GM18520 (cell line): ENCODE results near the gene RNF220.

Source experiments
- ATAC-seq: cut with Tn5 transposase; IDR thresholded peaks from one replicate; pipeline ENCODE4 v1.9.1; 2021; ENCODE audit not compliant: unreplicated experiment

The RNF220 gene

GRCh38 chr1:44406737-44407429, 1.8 kb downstream of the RNF220 start:
- ATAC-seq, result no peak

DNA sequence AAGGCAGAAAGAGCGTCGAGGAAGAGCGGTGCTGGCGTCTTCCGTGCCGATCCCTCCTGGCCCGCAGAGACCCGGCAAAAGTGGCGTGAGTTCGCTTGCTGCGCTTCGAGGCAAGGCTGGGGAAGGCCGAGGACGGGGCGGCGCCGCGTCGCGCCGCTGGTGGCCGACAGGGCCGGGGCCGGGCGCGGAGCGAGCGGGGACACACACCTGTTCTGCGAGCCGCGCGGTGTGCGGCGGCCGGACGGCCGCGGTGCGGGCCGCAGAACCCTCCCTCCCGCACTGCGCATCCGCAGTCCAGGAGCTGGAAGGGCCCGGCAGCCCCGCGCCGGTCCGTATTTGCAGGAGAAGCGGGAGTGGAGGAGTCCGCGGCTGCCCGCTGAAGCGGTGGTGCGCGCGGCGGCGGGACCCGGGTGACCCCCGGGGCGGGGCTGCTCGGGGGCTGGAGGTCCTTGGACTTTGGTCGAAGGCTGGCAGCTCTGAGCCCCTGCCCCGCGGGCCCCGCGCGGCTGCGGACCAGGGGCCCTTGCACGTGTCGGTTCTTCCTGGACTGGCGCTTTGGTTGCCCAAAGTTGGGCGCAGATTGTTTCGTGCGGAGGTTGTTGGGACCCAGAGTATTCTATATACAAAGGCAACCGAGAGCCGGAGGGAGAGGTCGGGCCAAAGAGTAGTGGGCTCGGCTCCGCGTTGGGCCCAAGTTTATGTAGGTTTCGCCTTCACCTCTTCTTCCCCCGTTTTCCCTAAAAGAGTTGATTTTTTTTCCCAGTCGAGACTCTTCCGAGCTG, 2.6 kb downstream of the RNF220 start:
- ATAC-seq, result no peak

DNA sequence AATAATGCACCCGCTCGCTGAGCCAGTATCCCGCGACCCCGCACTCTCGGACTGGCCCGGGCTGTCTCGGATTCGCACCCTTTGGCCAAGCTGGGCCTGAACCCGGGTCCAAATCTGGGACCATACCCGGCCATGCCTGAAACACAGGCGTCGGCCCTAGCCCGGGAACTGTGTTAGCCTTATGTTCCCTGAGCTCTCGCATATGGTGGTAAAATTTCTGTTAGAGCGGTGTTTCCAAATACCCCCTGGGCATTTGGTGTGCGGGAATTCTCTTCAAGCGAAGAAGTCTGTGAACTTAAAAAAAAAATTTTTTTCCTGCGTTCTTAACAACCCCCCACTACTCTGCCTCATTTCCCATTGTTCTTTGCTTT, 3.1 kb downstream of the RNF220 start:
- ATAC-seq, result no peak

DNA sequence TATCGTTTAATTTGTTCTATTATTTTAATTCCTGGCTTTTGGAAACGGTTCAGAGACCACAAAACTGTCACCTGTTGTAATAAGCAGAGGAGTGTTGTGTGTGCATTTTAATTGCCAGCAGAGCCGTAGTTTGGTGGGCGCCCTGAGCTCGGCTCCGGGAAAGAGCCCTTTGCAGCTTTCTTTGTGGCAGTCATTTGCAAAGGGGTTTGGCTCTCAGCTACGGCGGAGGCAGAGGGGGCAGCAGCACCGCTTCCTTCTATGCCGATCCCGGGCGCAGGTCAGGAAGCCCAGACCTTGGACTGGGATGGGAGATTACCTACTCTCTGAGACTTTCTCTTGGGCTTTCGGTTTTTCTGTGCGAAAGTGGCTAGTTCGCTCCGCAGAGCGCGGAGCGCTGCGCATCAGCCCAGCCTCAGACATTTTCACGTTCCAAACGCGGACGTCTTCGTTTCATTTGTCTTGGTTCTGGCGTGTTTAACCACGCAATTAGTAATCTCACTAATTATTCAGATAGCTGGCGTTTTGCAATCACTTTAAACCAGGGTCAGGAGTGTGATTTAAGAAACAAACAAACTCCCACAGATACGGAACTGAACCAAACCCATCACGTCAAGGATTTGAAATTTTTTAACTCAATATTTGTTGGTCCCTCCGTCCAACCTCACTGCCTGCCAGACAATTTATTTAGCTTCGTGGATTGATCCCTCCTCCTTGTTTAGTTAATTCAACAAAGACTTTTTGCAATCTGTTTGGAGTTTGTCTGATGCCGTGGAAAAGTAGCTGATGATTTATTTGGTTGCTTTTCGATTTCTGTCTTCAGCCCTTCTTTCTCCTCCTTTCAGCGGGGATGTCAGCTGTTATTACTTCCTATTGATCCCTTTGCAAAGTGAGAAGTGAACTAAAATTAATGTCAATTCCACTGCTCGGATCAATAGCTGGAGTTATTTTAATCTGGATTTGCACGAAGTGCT, 3.9 kb downstream of the RNF220 start:
- ATAC-seq, result no peak

DNA sequence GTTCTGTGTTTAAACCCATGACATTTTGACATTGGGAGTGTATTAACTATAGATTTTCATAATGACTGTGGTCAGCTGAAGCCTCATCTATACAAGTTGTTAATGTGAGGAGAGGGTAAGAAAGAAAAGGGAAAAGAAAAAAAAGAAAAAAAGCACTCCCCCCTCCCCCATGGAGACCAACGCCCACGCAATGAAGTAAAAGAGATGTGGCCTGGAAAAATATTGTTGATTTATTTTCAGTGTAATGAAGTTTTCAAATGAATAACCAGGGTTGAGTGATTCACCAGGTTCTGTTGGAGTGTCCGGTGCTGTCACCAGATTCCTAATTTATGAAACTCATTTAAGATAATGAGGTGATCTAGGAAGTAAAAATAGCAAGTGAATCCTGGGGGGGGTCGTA, 4.7 kb downstream of the RNF220 start:
- ATAC-seq, result no peak

DNA sequence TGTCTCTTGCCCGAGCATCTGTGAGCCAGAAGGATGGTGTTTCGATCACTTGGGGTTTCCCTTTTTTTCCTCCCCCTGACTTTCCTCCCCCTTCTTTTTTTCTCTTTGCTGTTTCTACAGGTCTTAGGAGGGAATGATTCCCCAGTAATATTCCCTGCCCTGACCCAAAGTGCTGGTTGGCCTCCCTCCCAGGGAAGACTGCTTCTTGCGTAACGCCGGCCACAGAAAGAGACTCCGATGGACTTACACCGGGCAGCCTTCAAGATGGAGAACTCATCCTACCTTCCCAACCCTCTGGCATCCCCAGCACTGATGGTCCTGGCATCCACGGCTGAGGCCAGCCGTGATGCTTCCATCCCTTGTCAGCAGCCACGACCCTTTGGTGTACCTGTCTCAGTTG, 6.8 kb downstream of the RNF220 start:
- ATAC-seq, result no peak

- no peak for ATAC-seq
Measured at GRCh38 chr1:44412601-44413000, 7.5 kb downstream of the RNF220 start.

DNA sequence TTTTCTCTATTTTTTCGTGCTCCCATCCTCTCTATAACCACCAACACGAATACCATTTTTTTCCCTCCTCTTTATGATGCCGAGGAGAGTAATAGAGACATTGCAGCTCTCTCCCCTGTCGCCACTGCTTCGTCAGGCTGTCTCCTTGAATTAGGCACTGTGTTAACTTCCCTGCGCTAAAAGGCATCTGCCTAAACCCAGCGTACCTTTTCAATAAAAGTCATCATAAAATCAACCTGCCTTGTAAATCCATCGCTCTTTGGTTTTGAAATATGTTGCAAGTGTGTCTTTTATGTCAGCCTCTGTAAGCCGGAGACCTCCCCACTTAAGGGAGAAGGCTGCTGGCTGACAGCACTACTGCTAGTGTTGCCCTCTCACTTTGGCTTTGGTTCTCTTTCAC, 8.7 kb downstream of the RNF220 start:
- no peak for ATAC-seq

- no peak for ATAC-seq
Measured at GRCh38 chr1:44415013-44415412, 10.0 kb downstream of the RNF220 start.

DNA sequence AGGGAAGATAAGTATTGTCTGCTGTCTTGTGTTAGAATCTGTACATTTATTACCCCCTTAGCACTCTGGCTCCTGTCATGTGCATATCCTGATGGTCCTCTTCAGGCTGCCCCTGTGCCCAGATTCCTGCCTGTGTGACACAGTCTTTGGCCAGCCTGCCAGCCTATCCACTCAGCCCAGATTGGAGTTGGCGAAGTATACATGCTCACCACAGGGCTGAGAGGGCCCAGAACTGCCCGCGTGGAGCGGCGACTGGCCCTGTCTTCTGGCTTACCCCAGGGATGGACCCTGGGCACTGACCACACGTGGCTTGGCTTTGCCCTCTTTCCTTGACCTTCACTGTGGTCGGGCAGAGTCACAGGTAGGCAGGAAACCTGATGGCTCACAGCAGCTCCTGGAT, 11.4 kb downstream of the RNF220 start:
- no peak for ATAC-seq

DNA sequence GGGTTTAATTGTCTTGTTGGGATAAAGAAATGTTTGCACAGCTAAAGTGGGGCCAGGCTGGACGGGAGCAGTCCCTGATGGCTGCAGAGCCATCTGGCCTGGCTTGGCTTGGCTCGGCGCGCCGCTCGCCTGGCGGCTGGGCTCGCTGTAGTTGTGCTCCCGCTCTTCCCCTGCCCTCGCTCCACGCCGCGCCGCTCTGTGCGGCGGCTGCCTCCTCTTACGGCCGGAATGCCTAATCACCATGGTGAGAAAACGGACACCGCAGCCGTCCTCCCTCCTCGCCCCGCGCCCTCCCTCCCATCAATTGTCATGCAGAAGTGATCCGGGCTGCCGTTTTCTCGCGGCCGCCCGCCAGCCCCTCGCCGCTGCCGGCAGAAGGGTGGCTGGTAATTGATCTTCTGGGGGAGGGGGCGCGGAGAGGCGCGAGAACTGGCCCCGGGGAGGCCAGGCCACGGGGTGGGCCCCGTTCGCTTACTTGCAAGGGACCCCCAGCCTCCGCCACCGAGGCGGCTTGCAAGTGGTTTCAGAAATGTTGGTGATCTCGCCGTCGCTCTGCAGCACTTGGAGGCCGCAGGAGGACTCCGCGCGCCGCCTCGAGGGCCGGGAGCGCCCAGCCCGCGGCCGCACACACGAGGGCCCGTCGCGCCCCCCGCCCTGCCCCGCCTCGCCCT, 12.4 kb downstream of the RNF220 start:
- no peak for ATAC-seq

DNA sequence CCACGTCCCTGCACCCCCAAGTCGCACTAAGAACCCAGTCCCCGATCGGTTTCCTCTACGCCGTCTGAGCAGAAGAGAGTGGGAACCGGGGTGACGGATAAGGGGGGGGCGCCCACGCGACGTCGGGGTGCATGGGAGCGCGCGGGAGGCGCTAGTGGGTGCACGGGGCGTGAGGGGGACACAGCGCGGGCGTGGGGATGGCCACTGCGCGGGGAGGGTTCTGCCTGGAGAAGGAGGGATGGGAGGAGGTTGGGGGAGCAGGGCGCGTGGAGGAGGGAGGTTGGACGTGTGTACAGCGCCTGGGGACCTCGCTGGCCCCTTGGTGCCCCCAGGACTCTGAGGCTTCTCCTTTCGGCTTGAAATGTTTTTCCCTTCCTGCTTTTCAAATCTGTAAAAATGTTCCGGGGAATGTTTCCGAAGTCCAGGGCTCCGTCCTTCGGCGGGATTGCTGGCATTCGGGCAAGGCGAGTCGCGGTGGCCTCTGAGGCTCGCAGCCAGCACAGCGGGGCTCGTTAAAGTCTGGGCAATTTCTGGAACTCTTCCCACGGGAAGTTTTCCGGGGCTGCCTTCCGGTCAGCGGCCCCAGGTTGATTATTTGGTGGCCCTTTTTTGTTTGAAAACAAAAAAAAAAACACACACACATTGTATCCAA, 13.1 kb downstream of the RNF220 start:
- ATAC-seq, result no peak

- ATAC-seq, result no peak
Measured at GRCh38 chr1:44419901-44420300, 14.8 kb downstream of the RNF220 start.

DNA sequence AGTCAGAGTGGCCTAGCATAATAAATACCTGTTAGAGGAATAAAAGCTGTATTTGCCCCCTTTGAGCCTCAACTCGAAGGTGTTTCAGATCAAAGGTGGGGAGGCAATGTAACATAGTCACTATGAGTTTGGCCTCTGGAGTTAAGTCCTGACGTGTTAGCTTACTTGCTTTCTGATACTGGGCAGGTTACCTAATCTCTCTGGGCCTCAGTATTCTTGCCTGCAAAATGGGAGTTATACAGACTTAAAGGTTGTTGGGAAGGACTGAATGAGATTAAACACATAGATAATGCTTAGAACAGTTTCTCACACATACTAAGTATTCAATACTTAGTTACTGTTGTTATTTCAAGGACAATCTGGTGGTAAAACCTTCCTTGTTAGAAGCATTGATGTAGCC, 15.5 kb downstream of the RNF220 start:
- no peak for ATAC-seq

DNA sequence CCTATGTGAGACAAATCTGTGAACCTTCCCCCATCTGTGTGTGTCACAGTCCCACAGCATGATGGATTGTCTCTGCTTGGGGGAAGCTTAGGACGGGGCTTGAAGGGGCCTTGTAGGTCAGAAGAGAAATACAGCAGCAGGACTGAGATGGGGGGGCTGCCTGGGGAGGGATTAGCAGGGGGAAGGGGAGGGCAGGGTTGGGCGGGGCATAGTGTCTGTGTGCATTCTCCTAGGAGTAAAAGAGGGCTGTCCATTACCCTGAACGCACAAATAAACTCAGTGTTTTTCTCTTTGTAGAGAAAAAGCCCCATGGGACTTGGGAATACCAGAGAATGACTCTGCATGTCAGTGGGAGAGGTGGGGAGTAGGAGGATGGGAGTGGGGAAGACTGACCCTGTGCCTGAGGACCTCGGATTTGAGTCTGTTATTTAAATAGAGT, 16.4 kb downstream of the RNF220 start:
- no peak for ATAC-seq

DNA sequence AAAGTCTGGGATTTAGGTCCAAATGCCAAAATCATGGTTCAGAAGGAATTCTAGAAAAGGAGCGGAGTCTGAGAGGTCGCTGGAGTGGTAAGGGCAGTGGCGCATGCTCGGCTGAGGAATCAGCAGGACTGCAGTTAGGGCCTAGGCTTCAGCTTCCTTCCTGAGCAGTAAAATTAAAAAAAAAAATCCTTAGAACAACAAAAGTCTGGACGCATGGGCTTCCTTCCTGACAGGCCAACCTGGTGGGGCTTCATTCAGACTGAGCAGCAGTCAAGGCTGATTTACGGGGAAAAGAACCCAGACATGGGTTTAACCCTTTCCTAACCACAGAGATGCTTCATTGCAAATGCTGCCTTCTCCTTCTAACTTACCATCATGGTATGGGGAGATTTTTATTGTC, 17.1 kb downstream of the RNF220 start:
- no peak for ATAC-seq

GRCh38 chr1:44423591-44424537, 18.8 kb downstream of the RNF220 start:
- ATAC-seq, result no peak

DNA sequence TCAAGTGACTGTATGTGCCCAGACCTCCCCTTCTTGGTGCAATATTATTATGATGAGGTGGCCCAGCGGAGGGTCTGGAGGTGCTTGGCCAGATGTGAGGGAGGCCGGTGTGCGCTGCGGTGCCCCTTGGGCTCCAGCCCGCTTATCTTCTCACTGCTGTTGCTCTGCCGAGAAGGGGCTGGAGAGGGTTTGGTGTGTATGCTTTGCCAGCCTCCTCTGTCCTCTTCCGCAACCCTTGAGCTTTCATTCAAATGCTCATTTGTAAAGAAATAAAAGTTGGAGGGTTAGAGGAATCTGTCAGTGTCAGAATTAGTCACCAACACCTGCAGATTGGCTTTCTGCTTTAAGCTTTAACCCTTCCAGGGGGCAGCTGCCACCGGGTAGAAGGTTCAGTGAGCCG, 19.7 kb downstream of the RNF220 start:
- no peak for ATAC-seq

DNA sequence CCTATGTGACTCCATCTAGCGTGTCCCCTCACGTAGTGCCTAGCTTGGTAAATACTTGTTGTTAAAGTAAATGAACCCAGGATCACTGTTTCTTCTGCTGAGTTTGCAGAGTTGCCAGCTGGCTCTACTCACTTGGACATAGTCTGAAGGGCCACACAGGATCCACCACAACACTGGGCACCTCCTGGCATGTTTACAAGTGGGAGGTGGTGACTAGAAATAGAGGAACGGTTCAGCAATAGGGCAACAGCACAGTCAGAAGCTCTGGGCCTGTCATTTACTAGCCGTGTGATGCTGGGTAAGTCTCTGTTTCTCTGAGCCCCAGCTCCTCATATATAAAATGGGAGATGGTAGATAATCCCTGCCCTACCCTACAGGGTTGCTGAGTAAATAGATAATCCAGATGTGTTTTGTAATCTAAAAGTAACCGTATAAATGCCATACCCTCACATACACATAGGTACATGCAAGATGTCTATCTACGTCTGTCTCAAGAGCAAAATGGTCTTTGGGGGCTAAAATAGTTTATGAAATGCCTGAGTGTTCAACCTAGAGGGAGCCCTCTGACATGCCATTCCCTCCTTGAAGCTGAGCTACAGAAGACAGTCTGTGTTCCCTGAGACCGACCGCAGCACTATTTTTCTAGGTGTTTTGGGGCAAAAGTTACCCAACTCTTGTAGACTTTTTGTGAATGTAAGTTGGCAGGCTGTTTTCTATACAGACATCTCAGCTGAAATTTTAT, 20.5 kb downstream of the RNF220 start:
- no peak for ATAC-seq
